HG03571 (cell line): Measurements from ENCODE around the gene TMEM123.

Source experiments
- ATAC-seq: cut with Tn5 transposase; IDR thresholded peaks from one replicate; pipeline ENCODE4 v1.9.1; 2021; ENCODE audit not compliant: unreplicated experiment

The TMEM123 gene

GRCh38 chr11:102426570-102426969, 26.0 kb downstream of the TMEM123 start:
- no peak for ATAC-seq

GRCh38 chr11:102426000-102426399, 26.6 kb downstream of the TMEM123 start:
- no peak for ATAC-seq

- ATAC-seq = no peak
Observed at GRCh38 chr11:102423936-102424335, 28.6 kb downstream of the TMEM123 start.

- ATAC-seq = no peak
Observed at GRCh38 chr11:102422817-102423712, 29.5 kb downstream of the TMEM123 start.

GRCh38 chr11:102421261-102421660, 31.3 kb downstream of the TMEM123 start:
- no peak for ATAC-seq

- ATAC-seq = peak; percentile 93
Observed at GRCh38 chr11:102420547-102420946, 32.0 kb downstream of the TMEM123 start.

- no peak for ATAC-seq
Observed at GRCh38 chr11:102419181-102419580, 33.4 kb downstream of the TMEM123 start.

- no peak for ATAC-seq
Observed at GRCh38 chr11:102416976-102417375, 35.6 kb downstream of the TMEM123 start.

- no peak for ATAC-seq
Observed at GRCh38 chr11:102415304-102415916, 37.2 kb downstream of the TMEM123 start.

GRCh38 chr11:102414559-102414958, 38.0 kb downstream of the TMEM123 start:
- ATAC-seq = no peak

GRCh38 chr11:102413497-102413896, 39.1 kb downstream of the TMEM123 start:
- no peak for ATAC-seq

GRCh38 chr11:102411142-102411541, 41.4 kb downstream of the TMEM123 start:
- ATAC-seq = no peak

GRCh38 chr11:102410382-102410784, 42.2 kb downstream of the TMEM123 start:
- no peak for ATAC-seq

GRCh38 chr11:102408339-102408738, 44.2 kb downstream of the TMEM123 start:
- no peak for ATAC-seq

- ATAC-seq = no peak
Observed at GRCh38 chr11:102407901-102408300, 44.7 kb downstream of the TMEM123 start.

GRCh38 chr11:102406099-102406498, 46.5 kb downstream of the TMEM123 start:
- ATAC-seq = no peak

- no peak for ATAC-seq
Observed at GRCh38 chr11:102405501-102405900, 47.1 kb downstream of the TMEM123 start.

- no peak for ATAC-seq
Observed at GRCh38 chr11:102402548-102402947, 50.0 kb downstream of the TMEM123 start.

- ATAC-seq = no peak
Observed at GRCh38 chr11:102401905-102402304, 50.7 kb downstream of the TMEM123 start.

GRCh38 chr11:102400603-102401002, 52.0 kb downstream of the TMEM123 start:
- no peak for ATAC-seq

- no peak for ATAC-seq
Observed at GRCh38 chr11:102399189-102399588, 53.4 kb downstream of the TMEM123 start.

GRCh38 chr11:102398297-102398696, 54.3 kb downstream of the TMEM123 start:
- ATAC-seq = no peak
